Smooth muscle cell (in vitro differentiated cells): ENCODE measurements around the gene GEMIN4. TPM values are rescaled to one million over a fixed set of nuclear protein-coding genes. Genes with fewer than 3 reads are reported as not detected.

Experiments
- DNase-seq: peaks from one replicate; lab custom pipeline; 2025; ENCODE audit not compliant: unreplicated experiment; lab: John Stamatoyannopoulos, UW
- H2AFZ ChIP-seq: fragments of 200-600 bp; sonication (generic); 2 replicates; pipeline ENCODE4 v1.6.0; 2016; ENCODE audit warnings: antibody characterized with exemption, low read depth, mild to moderate bottlenecking
- H3F3A ChIP-seq: fragments of 200-600 bp; sonication (generic); 2 replicates; pipeline ENCODE4 v1.6.0; 2017; ENCODE audit warnings: antibody characterized with exemption, low read depth
- H3K27ac ChIP-seq: fragments of 200-600 bp; sonication (generic); 2 replicates; pipeline ENCODE4 v1.5.1; 2016; ENCODE audit warnings: low read depth, mild to moderate bottlenecking
- H3K27me3 ChIP-seq: fragments of 200-600 bp; sonication (generic); 2 replicates; pipeline ENCODE4 v1.6.1; 2016; ENCODE audit warnings: low read depth, mild to moderate bottlenecking
- H3K36me3 ChIP-seq: fragments of 200-600 bp; sonication (generic); 2 replicates; pipeline ENCODE4 v1.5.1; 2016; ENCODE audit warnings: low read depth
- H3K4me1 ChIP-seq: fragments of 200-600 bp; sonication (generic); 2 replicates; pipeline ENCODE4 v1.5.1; 2016; ENCODE audit warnings: low read depth
- H3K4me2 ChIP-seq: fragments of 200-600 bp; sonication (generic); 2 replicates; pipeline ENCODE4 v1.6.0; 2016; ENCODE audit warnings: mild to moderate bottlenecking
- H3K4me3 ChIP-seq: fragments of 200-600 bp; sonication (generic); 2 replicates; pipeline ENCODE4 v1.5.1; 2016; ENCODE audit warnings: mild to moderate bottlenecking
- H3K79me2 ChIP-seq: fragments of 200-600 bp; sonication (generic); 2 replicates; pipeline ENCODE4 v1.6.0; 2016; ENCODE audit warnings: low read depth, mild to moderate bottlenecking
- H3K9ac ChIP-seq: fragments of 200-600 bp; sonication (generic); 2 replicates; pipeline ENCODE4 v1.6.0; 2016; ENCODE audit warnings: low read depth
- H3K9me3 ChIP-seq: fragments of 200-600 bp; sonication (generic); replicated peaks from 2 replicates; pipeline ENCODE4 v1.5.1; 2016; ENCODE audit warnings: low read depth
- H4K20me1 ChIP-seq: fragments of 200-600 bp; sonication (generic); 2 replicates; pipeline ENCODE4 v1.6.0; 2016; ENCODE audit warnings: low read depth
- CTCF ChIP-seq: fragments of 200-600 bp; sonication (generic); IDR thresholded peaks from 2 replicates; pipeline ENCODE4 v1.5.1; 2017; ENCODE audit warnings: borderline replicate concordance, mild to moderate bottlenecking, antibody characterized with exemption; ENCODE audit not compliant: insufficient read depth, poor library complexity, severe bottlenecking
- WGBS: methylation state at CpG from one replicate; pipeline ENCODE4 v1.1.7; 2016; ENCODE audit warnings: low lambda C conversion rate; 5-methylcytosine and 5-hydroxymethylcytosine counted together
- polyA plus RNA-seq: library from polyadenylated mRNA; unstranded; fragments of >200 nt; fragmentation: Nextera tagmentation; extraction: Ambion mirVana; gene quantifications from 2 replicates; pipeline ENCODE4 v1.2.1, GENCODE V29; 2016
- total RNA-seq: library from RNA; depleted of rRNA; stranded (reverse); fragments of >200 nt; gene quantifications from 2 replicates; pipeline ENCODE4 v1.2.3, GENCODE V29; 2014

The GEMIN4 gene
- total and polyA plus RNA-seq, 2 experiments from 2014 or later = 10.5 to 18.8 TPM

GRCh38 chr17:746783-747629 is 5.1 kb downstream of the GEMIN4 start:
- H3K27ac ChIP-seq = no peak overlapping the region
- no peak for TF ChIP-seq CTCF
- no peak for DNase-seq
- no peak overlapping the region for H3K9ac ChIP-seq
- no peak overlapping the region for H2AFZ ChIP-seq
- H3K79me2 ChIP-seq = peaks cover 21% of the 10 kb centered on the region
- H3F3A ChIP-seq = no peaks in the 10 kb centered on the region
- no peak overlapping the region for H3K4me2 ChIP-seq
- H3K36me3 ChIP-seq = no peaks in the 10 kb centered on the region
- H3K4me1 ChIP-seq = no peaks in the 10 kb centered on the region
- 98% methylated on average over 38 of the region's 38 CpGs for WGBS
- peaks cover 4% of the 10 kb centered on the region for H4K20me1 ChIP-seq
- no peaks in the 10 kb centered on the region for H3K27me3 ChIP-seq
- no peak overlapping the region for H3K4me3 ChIP-seq
- H3K9me3 ChIP-seq = no peaks in the 10 kb centered on the region

GRCh38 chr17:746181-746580 is 5.9 kb downstream of the GEMIN4 start:
- Histone ChIP-seq H3K27me3 (no peaks in the 10 kb centered on the region), H4K20me1 (peaks cover 8% of the 10 kb centered on the region), H3K9ac (no peak overlapping the region), H3K27ac (no peak overlapping the region), H3K4me3 (no peak overlapping the region), H3K79me2 (peaks cover 13% of the 10 kb centered on the region), H3K9me3 (no peaks in the 10 kb centered on the region), H2AFZ (no peak overlapping the region), H3K4me1 (no peaks in the 10 kb centered on the region), H3K36me3 (no peaks in the 10 kb centered on the region), H3F3A (no peaks in the 10 kb centered on the region), H3K4me2 (no peak overlapping the region)
- 98% methylated on average over 9 of the region's 9 CpGs for WGBS
- no peak for DNase-seq
- no peak for TF ChIP-seq CTCF

- no peak overlapping the region for H3K4me2 ChIP-seq
- no peaks in the 10 kb centered on the region for H3F3A ChIP-seq
- no peak overlapping the region for H3K4me3 ChIP-seq
- peaks cover 7% of the 10 kb centered on the region for H3K79me2 ChIP-seq
- H4K20me1 ChIP-seq = peaks cover 8% of the 10 kb centered on the region
- 98% methylated on average over 11 of the region's 11 CpGs for WGBS
- H3K36me3 ChIP-seq = no peaks in the 10 kb centered on the region
- DNase-seq = no peak
- TF ChIP-seq CTCF = no peak
- no peak overlapping the region for H2AFZ ChIP-seq
- no peaks in the 10 kb centered on the region for H3K9me3 ChIP-seq
- no peaks in the 10 kb centered on the region for H3K27me3 ChIP-seq
- H3K27ac ChIP-seq = no peak overlapping the region
- H3K4me1 ChIP-seq = no peaks in the 10 kb centered on the region
- H3K9ac ChIP-seq = no peak overlapping the region
These were observed 6.7 kb downstream of the GEMIN4 start for GRCh38 chr17:745406-745805.

- H3K79me2 ChIP-seq = peaks cover 3% of the 10 kb centered on the region
- H3K4me2 ChIP-seq = no peak overlapping the region
- DNase-seq = no peak
- H3K9me3 ChIP-seq = no peaks in the 10 kb centered on the region
- WGBS = 86% methylated on average over 9 of the region's 9 CpGs
- peaks cover 8% of the 10 kb centered on the region for H4K20me1 ChIP-seq
- H3K27ac ChIP-seq = no peak overlapping the region
- H3K36me3 ChIP-seq = no peaks in the 10 kb centered on the region
- H3K4me1 ChIP-seq = no peaks in the 10 kb centered on the region
- no peak overlapping the region for H2AFZ ChIP-seq
- TF ChIP-seq CTCF = no peak
- no peak overlapping the region for H3K9ac ChIP-seq
- H3K27me3 ChIP-seq = no peaks in the 10 kb centered on the region
- H3K4me3 ChIP-seq = no peak overlapping the region
- no peaks in the 10 kb centered on the region for H3F3A ChIP-seq
These were observed 7.1 kb downstream of the GEMIN4 start for GRCh38 chr17:744937-745336.
